Measurements from ENCODE around the gene SYNE1.

DNA sequence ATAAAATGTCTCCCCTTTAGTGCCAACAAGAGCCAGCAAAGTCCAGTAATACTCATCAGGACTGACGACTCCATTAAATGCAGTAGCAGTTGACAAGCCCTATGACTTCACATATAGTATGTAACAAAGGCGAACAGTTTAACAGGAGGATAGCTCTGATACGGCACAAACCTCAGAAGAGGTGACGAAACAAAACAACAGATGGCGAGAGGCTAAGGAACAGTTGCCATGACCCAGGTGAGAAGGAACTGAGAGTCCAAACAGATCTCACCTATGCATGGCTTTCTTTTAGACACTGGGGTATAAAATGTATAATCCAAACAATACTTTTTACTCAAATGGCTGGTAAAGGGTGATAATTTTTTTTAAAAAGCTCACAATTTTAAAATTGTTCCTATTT, 37.1 kb downstream of the SYNE1 start:
- TF ChIP-seq TBP (IDR thresholded peaks at IDR 0.05; ENCODE audit: low read depth, low read length): no peak
- no peak for TF ChIP-seq SRF (IDR thresholded peaks at IDR 0.05; ENCODE audit: low read depth, low read length)
- TF ChIP-seq, protein P1, sequence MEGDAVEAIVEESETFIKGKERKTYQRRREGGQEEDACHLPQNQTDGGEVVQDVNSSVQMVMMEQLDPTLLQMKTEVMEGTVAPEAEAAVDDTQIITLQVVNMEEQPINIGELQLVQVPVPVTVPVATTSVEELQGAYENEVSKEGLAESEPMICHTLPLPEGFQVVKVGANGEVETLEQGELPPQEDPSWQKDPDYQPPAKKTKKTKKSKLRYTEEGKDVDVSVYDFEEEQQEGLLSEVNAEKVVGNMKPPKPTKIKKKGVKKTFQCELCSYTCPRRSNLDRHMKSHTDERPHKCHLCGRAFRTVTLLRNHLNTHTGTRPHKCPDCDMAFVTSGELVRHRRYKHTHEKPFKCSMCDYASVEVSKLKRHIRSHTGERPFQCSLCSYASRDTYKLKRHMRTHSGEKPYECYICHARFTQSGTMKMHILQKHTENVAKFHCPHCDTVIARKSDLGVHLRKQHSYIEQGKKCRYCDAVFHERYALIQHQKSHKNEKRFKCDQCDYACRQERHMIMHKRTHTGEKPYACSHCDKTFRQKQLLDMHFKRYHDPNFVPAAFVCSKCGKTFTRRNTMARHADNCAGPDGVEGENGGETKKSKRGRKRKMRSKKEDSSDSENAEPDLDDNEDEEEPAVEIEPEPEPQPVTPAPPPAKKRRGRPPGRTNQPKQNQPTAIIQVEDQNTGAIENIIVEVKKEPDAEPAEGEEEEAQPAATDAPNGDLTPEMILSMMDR (IDR thresholded peaks at IDR 0.05; ENCODE audit: control extremely low read depth in 1 of 3, insufficient read depth in 1 of 3, low read depth in 1 of 3, low read length in 3 of 3): no peak
- TF ChIP-seq POLR2A (IDR thresholded peaks at IDR 0.05; ENCODE audit: control extremely low read depth in 1 of 2, low read depth in 2 of 2, low read length in 2 of 2): no peak

Data from H1 (cell line).